ACHN (cell line): ENCODE results near the gene MINK1.

Source experiments
- DNase-seq: peaks from one replicate; pipeline ENCODE4 v3.0.0-alpha.2; 2015
- in situ Hi-C: cut with HindIII; loops from 2 replicates; pipeline ENCODE4 v1.10.0; 2017; ENCODE audit warnings: low sequenced_read_pairs, low pct_ligation_motif_present, low pct_unique_long_range_greater_than_20kb

The MINK1 gene

DNA sequence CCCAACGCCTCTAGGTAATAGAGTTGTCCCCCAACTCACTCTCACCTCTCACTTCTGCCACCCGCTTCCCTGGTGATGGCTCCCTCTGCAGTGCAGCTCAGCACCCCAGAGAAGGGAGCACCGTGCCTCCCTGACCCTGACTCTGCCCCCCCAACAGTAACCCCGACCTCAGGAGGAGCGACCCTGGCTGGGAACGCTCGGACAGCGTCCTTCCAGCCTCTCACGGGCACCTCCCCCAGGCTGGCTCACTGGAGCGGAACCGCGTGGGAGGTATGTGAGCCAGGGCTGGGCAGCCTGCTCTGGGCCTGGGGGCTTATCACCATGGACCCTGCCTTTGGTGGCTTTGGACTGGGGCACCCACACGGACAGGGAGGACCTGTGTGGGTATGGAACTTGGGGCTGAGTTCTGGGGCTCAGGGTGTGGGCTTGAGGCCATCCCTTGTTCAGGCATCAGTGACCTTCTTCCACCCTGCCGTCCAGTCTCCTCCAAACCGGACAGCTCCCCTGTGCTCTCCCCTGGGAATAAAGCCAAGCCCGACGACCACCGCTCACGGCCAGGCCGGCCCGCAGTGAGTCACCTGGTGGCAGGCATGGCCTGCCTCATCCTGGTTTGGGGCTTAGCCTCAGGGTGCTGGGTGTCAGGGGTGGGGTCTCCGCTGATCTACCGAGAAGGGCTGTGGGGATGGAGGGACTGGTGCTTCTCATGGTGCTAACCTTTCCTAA lies 59.5 kb downstream of the MINK1 start:
- in situ Hi-C loops: no loop called here
- no peak for DNase-seq

DNA sequence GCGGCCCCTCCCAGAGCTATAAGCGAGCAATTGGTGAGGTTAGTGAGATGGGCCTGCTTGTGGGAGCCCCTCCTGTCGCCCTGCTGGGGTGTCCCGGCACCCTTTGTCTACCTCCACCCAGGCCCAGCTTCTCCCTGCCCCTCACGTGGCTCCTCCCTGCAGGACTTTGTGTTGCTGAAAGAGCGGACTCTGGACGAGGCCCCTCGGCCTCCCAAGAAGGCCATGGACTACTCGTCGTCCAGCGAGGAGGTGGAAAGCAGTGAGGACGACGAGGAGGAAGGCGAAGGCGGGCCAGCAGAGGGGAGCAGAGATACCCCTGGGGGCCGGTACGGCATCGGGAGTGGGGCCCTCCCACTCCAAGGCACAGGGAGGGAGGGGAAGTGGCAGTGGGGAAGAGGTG lies 60.1 kb downstream of the MINK1 start:
- in situ Hi-C loops: no loop called here
- no peak for DNase-seq

DNA sequence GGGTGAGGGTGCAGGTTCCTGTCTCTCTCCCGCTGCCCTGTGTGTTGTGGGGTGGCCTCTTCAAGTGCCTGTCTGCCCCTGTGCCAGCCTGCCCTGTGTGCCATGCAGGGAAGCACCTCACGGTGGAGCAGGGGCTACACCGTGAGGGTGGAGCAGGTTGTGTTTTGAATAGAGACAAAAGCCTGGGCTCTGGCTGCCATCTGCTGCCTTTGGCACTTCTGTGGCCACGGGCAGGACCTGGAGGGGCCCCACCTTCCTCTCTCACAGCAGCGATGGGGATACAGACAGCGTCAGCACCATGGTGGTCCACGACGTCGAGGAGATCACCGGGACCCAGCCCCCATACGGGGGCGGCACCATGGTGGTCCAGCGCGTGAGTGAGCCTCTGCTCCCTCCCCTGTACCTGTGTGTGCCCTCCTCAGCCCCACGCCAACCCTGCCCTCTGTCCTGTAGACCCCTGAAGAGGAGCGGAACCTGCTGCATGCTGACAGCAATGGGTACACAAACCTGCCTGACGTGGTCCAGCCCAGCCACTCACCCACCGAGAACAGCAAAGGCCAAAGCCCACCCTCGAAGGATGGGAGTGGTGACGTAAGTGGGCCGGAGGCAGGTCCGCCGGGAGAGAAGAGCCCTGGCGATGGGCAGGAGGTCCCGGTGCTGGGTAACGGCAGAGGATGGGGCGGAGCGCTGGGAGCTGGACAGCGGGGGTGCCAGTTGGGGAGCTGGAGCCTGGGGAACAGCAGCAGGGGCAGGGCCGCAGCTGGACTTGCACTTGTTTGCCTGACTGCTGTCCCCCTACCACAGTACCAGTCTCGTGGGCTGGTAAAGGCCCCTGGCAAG lies 60.8 kb downstream of the MINK1 start:
- in situ Hi-C loops: no loop called here
- DNase-seq: no peak

DNA sequence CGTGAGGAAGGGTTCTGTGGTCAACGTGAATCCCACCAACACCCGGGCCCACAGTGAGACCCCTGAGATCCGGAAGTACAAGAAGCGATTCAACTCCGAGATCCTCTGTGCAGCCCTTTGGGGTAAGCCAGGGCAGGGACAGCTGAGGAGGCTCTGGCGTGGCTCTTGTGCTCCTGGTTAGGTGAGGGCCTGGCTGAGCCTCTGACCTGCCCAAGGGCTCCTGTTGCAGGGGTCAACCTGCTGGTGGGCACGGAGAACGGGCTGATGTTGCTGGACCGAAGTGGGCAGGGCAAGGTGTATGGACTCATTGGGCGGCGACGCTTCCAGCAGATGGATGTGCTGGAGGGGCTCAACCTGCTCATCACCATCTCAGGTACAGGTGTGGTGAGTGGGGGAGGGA lies 62.0 kb downstream of the MINK1 start:
- in situ Hi-C loops: no loop called here

DNA sequence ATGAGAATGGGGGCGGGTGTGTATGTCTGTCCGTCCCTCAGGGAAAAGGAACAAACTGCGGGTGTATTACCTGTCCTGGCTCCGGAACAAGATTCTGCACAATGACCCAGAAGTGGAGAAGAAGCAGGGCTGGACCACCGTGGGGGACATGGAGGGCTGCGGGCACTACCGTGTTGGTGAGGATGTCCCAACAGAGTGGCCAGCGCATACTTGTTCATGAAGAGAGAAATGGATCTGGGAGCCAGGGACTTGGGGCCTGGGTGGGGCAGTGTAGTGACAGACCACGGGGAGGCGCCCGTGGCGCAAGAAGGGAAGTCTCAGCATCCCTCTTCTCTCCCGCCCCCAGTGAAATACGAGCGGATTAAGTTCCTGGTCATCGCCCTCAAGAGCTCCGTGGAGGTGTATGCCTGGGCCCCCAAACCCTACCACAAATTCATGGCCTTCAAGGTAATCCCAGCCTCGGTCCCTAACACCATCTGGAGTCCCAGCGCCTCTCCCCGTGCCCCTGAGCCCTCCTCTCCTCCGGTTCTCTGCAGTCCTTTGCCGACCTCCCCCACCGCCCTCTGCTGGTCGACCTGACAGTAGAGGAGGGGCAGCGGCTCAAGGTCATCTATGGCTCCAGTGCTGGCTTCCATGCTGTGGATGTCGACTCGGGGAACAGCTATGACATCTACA lies 62.7 kb downstream of the MINK1 start:
- in situ Hi-C loops: no loop called here
- DNase-seq: no peak

More for the DNA sequence above, 62.0 kb downstream of the MINK1 start:
- DNase-seq: no peak

DNA sequence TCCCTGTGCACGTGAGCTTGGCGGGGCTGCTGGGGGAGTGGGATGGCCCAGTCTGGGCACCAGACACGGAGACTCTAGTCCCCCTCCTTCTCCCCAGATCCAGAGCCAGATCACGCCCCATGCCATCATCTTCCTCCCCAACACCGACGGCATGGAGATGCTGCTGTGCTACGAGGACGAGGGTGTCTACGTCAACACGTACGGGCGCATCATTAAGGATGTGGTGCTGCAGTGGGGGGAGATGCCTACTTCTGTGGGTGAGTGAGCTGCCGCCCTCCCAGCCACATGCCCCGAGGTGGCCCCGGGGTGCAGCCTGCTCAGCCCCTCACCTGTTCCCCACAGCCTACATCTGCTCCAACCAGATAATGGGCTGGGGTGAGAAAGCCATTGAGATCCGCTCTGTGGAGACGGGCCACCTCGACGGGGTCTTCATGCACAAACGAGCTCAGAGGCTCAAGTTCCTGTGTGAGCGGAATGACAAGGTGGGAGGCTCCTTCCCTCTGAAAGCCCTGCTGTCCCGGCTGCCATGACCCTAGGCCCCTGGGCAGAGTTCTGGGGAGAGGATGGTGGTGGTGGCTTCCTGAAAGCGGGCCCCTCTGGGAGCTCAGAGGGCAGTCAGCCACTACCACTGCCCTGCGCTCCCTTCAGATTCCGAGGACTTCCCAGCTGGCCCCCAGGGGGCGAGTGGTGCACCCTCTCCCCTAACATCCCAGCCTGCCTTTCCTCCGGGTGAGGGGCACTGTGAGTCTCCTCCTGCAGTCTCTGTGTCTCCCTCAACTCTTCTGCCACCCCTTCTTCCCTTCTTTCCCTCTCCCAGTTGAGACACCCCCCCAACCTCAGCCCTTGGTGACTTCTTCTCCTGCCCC lies 63.4 kb downstream of the MINK1 start:
- in situ Hi-C loops: no loop called here
- no peak for DNase-seq

DNA sequence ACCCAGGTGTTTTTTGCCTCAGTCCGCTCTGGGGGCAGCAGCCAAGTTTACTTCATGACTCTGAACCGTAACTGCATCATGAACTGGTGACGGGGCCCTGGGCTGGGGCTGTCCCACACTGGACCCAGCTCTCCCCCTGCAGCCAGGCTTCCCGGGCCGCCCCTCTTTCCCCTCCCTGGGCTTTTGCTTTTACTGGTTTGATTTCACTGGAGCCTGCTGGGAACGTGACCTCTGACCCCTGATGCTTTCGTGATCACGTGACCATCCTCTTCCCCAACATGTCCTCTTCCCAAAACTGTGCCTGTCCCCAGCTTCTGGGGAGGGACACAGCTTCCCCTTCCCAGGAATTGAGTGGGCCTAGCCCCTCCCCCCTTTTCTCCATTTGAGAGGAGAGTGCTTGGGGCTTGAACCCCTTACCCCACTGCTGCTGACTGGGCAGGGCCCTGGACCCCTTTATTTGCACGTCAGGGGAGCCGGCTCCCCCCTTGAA lies 64.1 kb downstream of the MINK1 start:
- no peak for DNase-seq
- in situ Hi-C loops: no loop called here

DNA sequence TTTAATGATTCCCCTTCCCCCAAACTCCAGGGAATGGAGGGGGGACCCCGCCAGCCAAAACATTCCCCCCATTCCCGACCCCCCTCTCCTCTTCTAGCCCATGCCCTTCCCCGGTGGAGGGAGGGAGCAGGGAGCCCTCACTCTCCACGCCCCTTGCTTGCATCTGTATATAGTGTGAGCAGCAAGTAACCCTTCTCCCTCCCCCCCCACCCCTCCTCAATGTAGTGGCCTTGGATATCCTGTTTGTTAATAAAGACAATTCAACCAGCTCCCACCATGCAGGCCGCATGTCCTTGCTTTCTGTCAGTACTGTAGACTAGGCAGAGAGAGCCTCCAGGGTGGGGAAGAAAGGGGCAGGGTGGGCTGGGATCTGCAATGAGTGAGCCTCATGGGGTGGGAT lies 64.6 kb downstream of the MINK1 start:
- in situ Hi-C loops: no loop called here
- no peak for DNase-seq

DNA sequence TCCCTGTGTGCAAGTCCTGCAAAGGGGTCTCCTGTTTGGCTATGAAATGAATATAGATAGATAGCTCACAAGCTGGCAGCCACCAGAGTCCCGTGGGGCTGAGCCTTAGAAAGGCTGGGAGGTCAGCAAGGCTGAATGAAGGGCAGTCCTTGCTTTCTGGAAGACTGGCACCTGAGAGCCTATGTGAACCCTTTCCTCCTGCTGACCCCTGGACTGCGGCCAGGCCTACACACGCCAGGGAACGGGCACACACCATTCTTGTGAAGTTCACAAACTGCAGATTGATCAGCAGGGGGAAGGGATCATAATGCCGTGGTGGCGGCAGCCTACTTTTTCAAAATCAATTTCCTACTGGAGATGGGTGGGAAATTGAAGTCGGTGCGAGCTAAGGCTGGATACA lies 65.2 kb downstream of the MINK1 start:
- in situ Hi-C loops: no loop called here
- no peak for DNase-seq

DNA sequence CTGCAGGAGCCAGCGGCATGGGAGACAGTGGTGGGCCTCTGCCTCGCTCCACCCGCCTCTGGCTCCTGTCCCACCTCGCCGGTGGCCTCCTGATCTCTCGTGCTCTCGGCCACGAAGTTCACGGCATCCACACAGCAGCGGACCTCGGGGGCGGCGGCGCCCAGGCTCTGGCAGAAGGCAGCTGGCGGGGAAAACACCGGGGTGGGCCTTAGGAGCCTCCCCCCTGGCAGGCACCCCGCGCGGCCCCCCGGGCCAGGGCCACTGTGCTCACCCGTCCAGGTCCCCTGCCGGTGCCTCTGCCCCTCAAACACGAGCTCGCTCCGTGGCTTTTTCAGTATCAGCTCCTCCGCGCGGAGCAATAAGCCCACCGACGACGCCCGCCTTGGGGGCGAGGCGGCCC lies 65.8 kb downstream of the MINK1 start:
- DNase-seq: no peak
- in situ Hi-C loops: no loop called here

DNA sequence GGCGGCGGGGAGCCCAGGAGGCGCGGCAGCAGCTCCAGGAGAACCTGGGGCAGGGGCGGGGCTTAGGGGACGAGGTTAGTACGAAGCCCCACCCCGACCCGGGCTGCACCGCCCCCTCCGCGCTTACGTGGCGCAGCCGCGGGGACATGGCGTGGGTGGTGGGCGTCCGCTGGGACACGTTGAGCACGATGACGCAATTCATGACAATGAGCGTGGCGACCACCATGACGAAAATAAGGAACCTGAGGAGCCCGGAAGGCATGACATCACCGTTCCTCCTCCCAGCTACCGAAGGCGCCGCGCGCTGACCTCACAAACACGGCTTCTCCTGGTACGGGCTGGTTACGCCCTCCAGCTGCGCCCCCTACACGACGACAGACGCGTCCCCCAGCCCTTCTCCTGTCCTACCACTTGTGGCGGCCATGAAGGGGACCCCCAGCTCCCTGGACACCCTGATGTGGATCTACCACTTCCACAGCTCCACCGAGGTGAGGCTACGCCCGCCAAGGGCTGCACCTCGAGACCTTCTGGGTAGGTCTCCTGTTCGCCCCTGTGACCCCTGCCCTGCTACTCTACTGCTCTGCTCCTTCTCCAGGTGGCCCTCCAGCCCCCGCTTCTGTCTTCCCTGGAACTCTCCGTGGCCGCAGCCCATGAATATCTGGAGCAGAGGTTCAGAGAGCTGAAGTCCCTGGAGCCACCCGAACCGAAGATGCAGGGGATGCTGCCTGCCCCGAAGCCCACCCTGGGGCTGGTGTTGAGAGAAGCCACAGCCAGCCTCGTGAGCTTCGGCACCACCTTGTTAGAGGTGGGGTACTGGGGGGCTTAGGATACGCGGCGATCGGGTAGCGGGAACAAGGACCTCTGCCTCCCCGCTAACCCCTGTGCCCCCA lies 66.4 kb downstream of the MINK1 start, which contains the start of gene C17orf107:
Gene C17orf107, plus strand, starts transcription at position 196 of the 890 bp plus-strand sequence. Its CDS starts 227 bp downstream, at position 423.
- peak; percentile 61 for DNase-seq
- in situ Hi-C loops: no loop called here

DNA sequence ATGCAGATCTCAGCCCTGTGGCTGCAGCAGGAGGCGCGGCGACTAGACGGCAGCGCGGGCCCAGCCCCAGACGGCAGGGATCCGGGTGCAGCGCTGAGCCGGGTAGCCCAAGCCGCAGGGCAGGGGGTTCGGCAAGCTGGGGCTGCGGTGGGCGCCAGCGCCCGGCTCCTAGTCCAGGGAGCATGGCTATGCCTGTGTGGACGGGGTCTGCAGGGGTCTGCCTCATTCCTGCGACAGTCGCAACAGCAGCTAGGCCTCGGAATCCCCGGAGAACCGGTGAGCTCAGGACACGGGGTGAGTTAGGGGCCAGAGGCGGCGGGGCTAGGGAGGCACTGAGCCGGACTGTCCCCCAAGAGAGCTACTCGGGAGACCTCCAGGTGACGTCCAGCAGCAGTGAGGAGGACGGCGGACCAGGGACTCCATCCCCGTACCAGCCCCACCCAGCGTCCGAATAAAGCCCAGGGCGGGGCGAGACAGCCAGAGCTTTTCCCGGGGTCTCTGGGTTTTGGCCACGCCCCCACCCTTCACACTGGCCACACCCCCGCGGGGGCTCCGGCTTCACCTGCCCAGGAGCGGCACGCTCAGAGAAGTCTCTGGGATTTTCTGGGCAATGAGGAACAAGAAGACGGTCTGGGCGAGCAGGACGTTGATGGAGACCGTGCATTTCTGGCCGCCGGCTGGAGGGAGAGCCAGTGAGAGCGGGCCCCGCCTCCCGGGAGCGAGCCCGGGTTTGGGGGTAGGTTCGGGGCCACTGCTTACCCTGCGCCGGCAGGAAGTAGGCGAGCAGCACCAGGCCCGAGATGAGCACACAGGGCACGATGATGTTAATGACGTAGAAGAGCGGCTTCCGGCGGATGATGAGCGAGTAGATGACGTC lies 67.3 kb downstream of the MINK1 start:
- no peak for DNase-seq
- in situ Hi-C loops: no loop called here

DNA sequence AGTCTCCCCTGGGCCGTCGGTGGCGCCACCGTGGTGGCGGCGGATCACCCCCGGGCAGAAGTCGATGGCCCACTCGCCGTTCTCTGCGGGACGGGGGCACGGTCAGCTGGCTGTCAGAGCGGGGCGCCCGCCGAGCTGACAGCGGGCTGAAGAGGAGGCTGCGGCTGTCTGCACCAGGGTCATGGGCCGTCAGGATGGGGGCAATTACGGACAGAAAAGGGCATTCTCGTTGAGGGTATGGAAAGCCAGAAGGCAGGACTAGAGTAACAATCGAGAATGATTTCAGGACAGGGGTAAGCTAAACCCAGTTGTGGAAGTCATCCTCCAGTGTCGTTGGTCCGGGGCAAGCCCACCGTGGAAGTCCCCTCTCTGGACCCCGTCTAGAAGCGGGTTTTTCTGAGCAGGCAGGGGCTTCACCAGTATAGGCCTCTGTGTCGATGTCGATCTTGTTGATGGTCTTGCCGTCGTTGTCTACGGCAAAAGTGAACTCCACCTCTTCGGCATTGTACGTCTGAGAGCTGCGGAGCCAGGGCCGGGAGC lies 68.0 kb downstream of the MINK1 start:
- in situ Hi-C loops: no loop called here
- DNase-seq: no peak

DNA sequence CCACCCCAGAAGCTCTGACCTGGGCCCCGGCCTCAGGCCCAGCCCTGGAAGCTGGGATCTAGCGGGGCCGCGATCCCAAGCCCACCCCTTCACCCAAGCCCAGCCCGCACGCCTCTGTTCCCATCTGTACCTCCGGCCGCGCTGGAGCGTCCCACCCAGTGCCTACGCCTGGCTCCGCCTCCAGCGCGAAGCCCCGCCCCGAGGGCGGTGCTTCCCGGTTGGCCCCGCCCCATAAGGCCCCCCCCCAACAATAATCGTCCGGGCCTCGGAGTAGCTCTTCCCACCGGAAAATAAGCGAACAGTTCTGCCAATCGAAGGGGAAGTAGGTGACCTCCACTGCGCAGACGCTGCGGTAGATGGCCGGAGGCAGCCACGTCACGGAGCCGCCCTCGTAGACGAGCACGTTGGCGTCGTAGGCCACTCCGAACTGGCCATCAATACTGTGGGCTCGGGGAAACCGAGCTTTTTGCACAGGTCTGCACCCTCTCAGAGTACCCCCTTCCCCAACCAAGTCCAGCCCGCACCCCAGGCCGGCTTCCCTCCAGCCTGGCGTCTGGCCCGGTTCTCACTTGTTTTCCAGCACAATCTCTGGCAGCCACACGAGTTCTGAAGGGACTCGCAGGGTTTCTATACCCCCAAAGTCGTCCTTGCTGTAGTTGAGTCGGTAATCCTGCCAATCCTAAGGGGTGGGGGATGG lies 68.7 kb downstream of the MINK1 start:
- in situ Hi-C loops: no loop called here
- DNase-seq: no peak

DNA sequence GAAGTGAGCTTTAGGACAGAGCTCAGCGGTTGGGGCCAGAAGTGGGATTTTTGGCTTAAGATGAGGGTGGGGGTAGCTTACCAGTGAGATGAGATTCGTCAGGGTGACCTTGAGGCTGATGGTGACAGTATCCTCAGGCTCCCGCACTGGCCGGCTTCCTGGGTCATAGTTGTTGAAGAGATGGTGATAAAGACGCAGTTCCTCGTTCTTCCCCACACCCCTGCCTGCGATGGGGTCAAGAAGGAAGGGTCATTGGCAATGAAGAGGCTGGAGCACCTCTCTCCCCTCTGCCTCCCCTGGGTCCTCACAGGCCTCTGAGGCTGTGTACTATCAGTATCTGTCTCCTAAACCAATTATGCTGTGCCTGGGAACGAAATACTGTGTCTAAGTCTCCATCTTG lies 69.4 kb downstream of the MINK1 start:
- in situ Hi-C loops: no loop called here
- DNase-seq: no peak
